SK-N-SH (cell line): Measurements from ENCODE around the gene GLB1L3. TPM values are rescaled to one million over a fixed set of nuclear protein-coding genes. Genes with fewer than 3 reads are reported as not detected.
A peak's percentile ranks its signal among the peaks of the same experiment; 100 is the strongest.

Experiments used
- CTCF ChIA-PET: fragments of 300-600, 350-600 bp; formaldehyde crosslinking; extraction: SDS; loops from one replicate; lab custom pipeline; 2021; lab: Yijun Ruan, JAX
- POLR2A ChIA-PET: fragments of 350-600 bp; sonication (Branson Sonifier 250); formaldehyde crosslinking; extraction: SDS; loops from one replicate; lab custom pipeline; 2020; ENCODE audit warnings: antibody characterized with exemption, inconsistent platforms; lab: Yijun Ruan, JAX
- DNase-seq: peaks from one replicate; pipeline ENCODE4 v3.0.0; 2012
- H2AFZ ChIP-seq: fragments of 200-600 bp; sonication (generic); 2 replicates; pipeline ENCODE4 v1.8.1; 2016; ENCODE audit warnings: antibody characterized with exemption, mild to moderate bottlenecking, low read depth
- H3F3A ChIP-seq: fragments of 200-600 bp; sonication (generic); replicated peaks from 2 replicates; pipeline ENCODE3; 2016; ENCODE audit warnings: antibody characterized with exemption, mild to moderate bottlenecking; ENCODE audit not compliant: insufficient read depth
- H3K27ac ChIP-seq, 2 experiments: fragments of 200-500 bp in 1 of 2; fragments of 200-600 bp in 1 of 2; sonication (Bioruptor generic) in 1 of 2; sonication (generic), shearing (Covaris generic) in 1 of 2; 2 replicates each; pipeline versions ENCODE4 v1.5.1 to v1.6.1; 2014 to 2016; ENCODE audit warnings: low read depth in 2 of 2, inconsistent platforms in 1 of 2, low read length in 1 of 2, mild to moderate bottlenecking in 1 of 2, mixed read lengths in 1 of 2
- H3K27me3 ChIP-seq: fragments of 200-600 bp; sonication (generic), shearing (Covaris generic); 2 replicates; pipeline ENCODE4 v1.6.1; 2016; ENCODE audit warnings: mixed run types; ENCODE audit not compliant: insufficient read depth
- H3K36me3 ChIP-seq, 2 experiments: fragments of 200-500 bp in 1 of 2; fragments of 200-600 bp in 1 of 2; sonication (Bioruptor generic) in 1 of 2; sonication (generic) in 1 of 2; replicated peaks in 1 of 2; 2 replicates each; pipeline versions ENCODE3 to v1.5.1; 2014 to 2016; ENCODE audit warnings: low read length in 1 of 2, mild to moderate bottlenecking in 1 of 2; ENCODE audit not compliant: insufficient read depth in 2 of 2, control insufficient read depth in 1 of 2
- H3K4me1 ChIP-seq, 2 experiments: fragments of 200-500 bp in 1 of 2; fragments of 200-600 bp in 1 of 2; sonication (Bioruptor generic) in 1 of 2; sonication (generic), shearing (Covaris generic) in 1 of 2; 2 replicates each; pipeline versions ENCODE4 v1.5.1 to v1.6.1; 2014 to 2016; ENCODE audit warnings: low read depth in 1 of 2, low read length in 1 of 2, mixed run types in 1 of 2; ENCODE audit not compliant: insufficient read depth in 2 of 2, control insufficient read depth in 1 of 2
- H3K4me2 ChIP-seq: fragments of 200-600 bp; sonication (generic), shearing (Covaris generic); 2 replicates; pipeline ENCODE4 v1.6.1; 2017; ENCODE audit warnings: mixed run types
- H3K4me3 ChIP-seq, 2 experiments: fragments of 200-500 bp in 1 of 2; fragments of 200-600 bp in 1 of 2; sonication (Bioruptor generic) in 1 of 2; sonication (generic), shearing (Covaris generic) in 1 of 2; 2 replicates each; pipeline versions ENCODE4 v1.5.1 to v1.8.1; 2014 to 2016; ENCODE audit warnings: low read depth in 2 of 2, inconsistent platforms in 1 of 2, low read length in 1 of 2, mild to moderate bottlenecking in 1 of 2, mixed read lengths in 1 of 2, moderate library complexity in 1 of 2
- H3K79me2 ChIP-seq: fragments of 200-600 bp; sonication (generic); 2 replicates; pipeline ENCODE4 v1.8.1; 2017; ENCODE audit warnings: mild to moderate bottlenecking; ENCODE audit not compliant: insufficient read depth
- H3K9ac ChIP-seq: fragments of 200-600 bp; sonication (generic); 2 replicates; pipeline ENCODE4 v1.6.1; 2017; ENCODE audit warnings: mixed run types
- H3K9me2 ChIP-seq: fragments of 200-600 bp; sonication (generic); 2 replicates; pipeline ENCODE4 v1.6.1; 2017; ENCODE audit warnings: mixed run types
- H3K9me3 ChIP-seq: fragments of 200-600 bp; sonication (generic); 2 replicates; pipeline ENCODE4 v1.6.1; 2017; ENCODE audit warnings: mixed run types, mild to moderate bottlenecking, moderate library complexity
- H4K20me1 ChIP-seq: fragments of 200-600 bp; sonication (generic); 2 replicates; pipeline ENCODE4 v1.6.1; 2017; ENCODE audit warnings: mild to moderate bottlenecking, mixed run types; ENCODE audit not compliant: insufficient read depth
- ELF1 ChIP-seq: IDR thresholded peaks from 2 replicates; pipeline ENCODE4 v1.4.0; 2012
- FOSL2 ChIP-seq: IDR thresholded peaks from 2 replicates; pipeline ENCODE4 v1.4.0; 2012; ENCODE audit warnings: low read depth, mild to moderate bottlenecking, moderate library complexity, borderline replicate concordance
- JUND ChIP-seq: IDR thresholded peaks from 2 replicates; pipeline ENCODE4 v1.4.0; 2012
- MEF2A ChIP-seq: IDR thresholded peaks from 2 replicates; pipeline ENCODE4 v1.4.0; 2012; ENCODE audit warnings: low read depth, borderline replicate concordance
- PBX3 ChIP-seq: IDR thresholded peaks from 2 replicates; pipeline ENCODE4; 2012
- REST ChIP-seq: IDR thresholded peaks from 2 replicates; pipeline ENCODE4 v1.6.1; 2012; ENCODE audit warnings: mild to moderate bottlenecking, low read depth, low read length, moderate library complexity
- RXRA ChIP-seq: IDR thresholded peaks from 2 replicates; pipeline ENCODE4 v1.4.0; 2012; ENCODE audit warnings: low read depth, mild to moderate bottlenecking, borderline replicate concordance
- TAF1 ChIP-seq: IDR thresholded peaks from 2 replicates; pipeline ENCODE4 v1.6.1; 2012; ENCODE audit warnings: low read depth, mild to moderate bottlenecking, low read length, moderate library complexity, borderline replicate concordance
- TCF12 ChIP-seq: IDR thresholded peaks from 2 replicates; pipeline ENCODE4 v1.4.0; 2012
- YY1 ChIP-seq: IDR thresholded peaks from 2 replicates; pipeline ENCODE4 v1.4.0; 2012; ENCODE audit warnings: low read depth, mild to moderate bottlenecking
- WGBS: methylation state at CpG from one replicate; pipeline ENCODE4 v1.1.6; 2017; ENCODE audit warnings: low lambda C conversion rate; 5-methylcytosine and 5-hydroxymethylcytosine counted together
- polyA plus RNA-seq, 3 experiments: library from polyadenylated mRNA; depleted of rRNA; stranded (reverse); fragments of >200 nt; gene quantifications; 2 replicates each; pipeline ENCODE4 v1.2.3, GENCODE V29; 2012
- TF ChIP-seq, protein P1 (sequence below): IDR thresholded peaks from 2 replicates; pipeline ENCODE4 v1.4.0; 2012; ENCODE audit warnings: low read depth
- TF ChIP-seq, protein P2 (sequence below): fragments of 200-600 bp; sonication (generic); IDR thresholded peaks from 2 replicates; pipeline ENCODE4 v1.6.1; 2017; ENCODE audit warnings: antibody characterized with exemption, mild to moderate bottlenecking, moderate library complexity

GLB1L3 gene
- polyA plus RNA-seq, 1 of the 3 experiments (the other 2 are of a cell fraction) = not detected

GRCh38 chr11:134235399-134235798 is 40.8 kb upstream of the GLB1L3 start (continued):
- TF ChIP-seq REST = no peak
- TF ChIP-seq MEF2A = no peak
- no peak for TF ChIP-seq ELF1

- H3K4me2 ChIP-seq = peak overlapping the region; percentile 70
- peak; percentile 49 for DNase-seq
- H3K79me2 ChIP-seq = peaks cover 39% of the 10 kb centered on the region
- peak overlapping the region; percentile 2; the same call in 1 of the 2 replicates for H2AFZ ChIP-seq
- H3K27me3 ChIP-seq = no peaks in the 10 kb centered on the region
- H3K4me3 ChIP-seq = peak overlapping the region in 1 of 2 experiments; percentile 30; a peak in 2 of 4 replicates
- peak overlapping the region; percentile 31 to 83; a peak in 3 of 4 replicates for H3K27ac ChIP-seq
- no peaks in the 10 kb centered on the region for H4K20me1 ChIP-seq
- no peaks in the 10 kb centered on the region for H3K9me2 ChIP-seq
- TF ChIP-seq, protein P1, sequence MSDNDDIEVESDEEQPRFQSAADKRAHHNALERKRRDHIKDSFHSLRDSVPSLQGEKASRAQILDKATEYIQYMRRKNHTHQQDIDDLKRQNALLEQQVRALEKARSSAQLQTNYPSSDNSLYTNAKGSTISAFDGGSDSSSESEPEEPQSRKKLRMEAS = peak; percentile 68; the same call in 1 of the 2 replicates
- TF ChIP-seq YY1 (no peak), FOSL2 (peak; percentile 87), PBX3 (peak; percentile 47; the same call in 1 of the 2 replicates), JUND (peak; percentile 75), RXRA (no peak), TCF12 (peak; percentile 53), TAF1 (peak; percentile 19; the same call in 1 of the 2 replicates)
- TF ChIP-seq, protein P2, sequence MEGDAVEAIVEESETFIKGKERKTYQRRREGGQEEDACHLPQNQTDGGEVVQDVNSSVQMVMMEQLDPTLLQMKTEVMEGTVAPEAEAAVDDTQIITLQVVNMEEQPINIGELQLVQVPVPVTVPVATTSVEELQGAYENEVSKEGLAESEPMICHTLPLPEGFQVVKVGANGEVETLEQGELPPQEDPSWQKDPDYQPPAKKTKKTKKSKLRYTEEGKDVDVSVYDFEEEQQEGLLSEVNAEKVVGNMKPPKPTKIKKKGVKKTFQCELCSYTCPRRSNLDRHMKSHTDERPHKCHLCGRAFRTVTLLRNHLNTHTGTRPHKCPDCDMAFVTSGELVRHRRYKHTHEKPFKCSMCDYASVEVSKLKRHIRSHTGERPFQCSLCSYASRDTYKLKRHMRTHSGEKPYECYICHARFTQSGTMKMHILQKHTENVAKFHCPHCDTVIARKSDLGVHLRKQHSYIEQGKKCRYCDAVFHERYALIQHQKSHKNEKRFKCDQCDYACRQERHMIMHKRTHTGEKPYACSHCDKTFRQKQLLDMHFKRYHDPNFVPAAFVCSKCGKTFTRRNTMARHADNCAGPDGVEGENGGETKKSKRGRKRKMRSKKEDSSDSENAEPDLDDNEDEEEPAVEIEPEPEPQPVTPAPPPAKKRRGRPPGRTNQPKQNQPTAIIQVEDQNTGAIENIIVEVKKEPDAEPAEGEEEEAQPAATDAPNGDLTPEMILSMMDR = no peak; the same call in 1 of the 2 replicates
- ChIA-PET POLR2A (no interaction called here), CTCF (no interaction called here)
- H3K9me3 ChIP-seq = no peaks in the 10 kb centered on the region
- peaks cover 24 to 48% of the 10 kb centered on the region in 2 experiments for H3K36me3 ChIP-seq
- H3K9ac ChIP-seq = peak overlapping the region; percentile 53; the same call in 1 of the 2 replicates
- peaks cover 3 to 28% of the 10 kb centered on the region in 2 experiments; a peak in 3 of 4 replicates for H3K4me1 ChIP-seq
- WGBS = 65% methylated on average over 7 of the region's 7 CpGs
- peaks cover 17% of the 10 kb centered on the region for H3F3A ChIP-seq
Measured at GRCh38 chr11:134236834-134237556, 39.2 kb upstream of the GLB1L3 start.
